Aorta (tissue), 5 donors: Measurements from ENCODE around the gene CHSY1. TPM values are rescaled to one million over a fixed set of nuclear protein-coding genes. Genes with fewer than 3 reads are reported as not detected.

Experiments used
- ATAC-seq: fragments of 200-7000 bp; cut with Tn5 transposase; one replicate; pipeline ENCODE4 v1.9.1; 2022; ENCODE audit warnings: moderate library complexity; ENCODE audit not compliant: low FRiP score
- DNase-seq, 2 donors: peaks; one replicate each; pipeline ENCODE4 v3.0.0-alpha.2; 2020
- H3K27ac ChIP-seq, 2 donors: one replicate each; pipeline ENCODE4 v1.5.1; 2013; ENCODE audit warnings: low read length in 2 of 2, mild to moderate bottlenecking in 2 of 2, moderate library complexity in 2 of 2, control low read depth in 1 of 2, inconsistent platforms in 1 of 2, low read depth in 1 of 2
- H3K27me3 ChIP-seq, 2 donors: one replicate each; pipeline ENCODE4 v1.6.1; 2013; ENCODE audit warnings: control low read depth in 1 of 2, low read length in 1 of 2, mild to moderate bottlenecking in 1 of 2, moderate library complexity in 1 of 2; ENCODE audit not compliant: insufficient read depth in 2 of 2, control insufficient read depth in 1 of 2
- H3K36me3 ChIP-seq, 2 donors: one replicate each; pipeline ENCODE4 v1.6.1; 2013; ENCODE audit warnings: control low read depth in 1 of 2, low read length in 1 of 2, mild to moderate bottlenecking in 1 of 2; ENCODE audit not compliant: insufficient read depth in 2 of 2, control insufficient read depth in 1 of 2
- H3K4me1 ChIP-seq, 2 donors: one replicate each; pipeline ENCODE4 v1.6.1; 2013; ENCODE audit warnings: low read length in 2 of 2, control low read depth in 1 of 2, mild to moderate bottlenecking in 1 of 2, moderate library complexity in 1 of 2; ENCODE audit not compliant: insufficient read depth in 2 of 2, control insufficient read depth in 1 of 2
- H3K4me3 ChIP-seq, 2 donors: one replicate each; pipeline ENCODE4 v1.5.1; 2013; ENCODE audit warnings: low read length in 2 of 2, control low read depth in 1 of 2, mild to moderate bottlenecking in 1 of 2
- H3K9me3 ChIP-seq: one replicate; pipeline ENCODE4 v1.6.1; 2013; ENCODE audit warnings: mild to moderate bottlenecking, low read length; ENCODE audit not compliant: control insufficient read depth
- WGBS, 2 donors: extraction: QIAGEN DNeasy Blood & Tissue Kit; methylation state at CpG; one replicate each; pipeline ENCODE4 v1.1.7; 2013; 5-methylcytosine and 5-hydroxymethylcytosine counted together
- intact Hi-C, 2 donors: fragments of 100-400 bp; cut with DNase I; formaldehyde crosslinking; loops; one replicate each; pipeline versions ENCODE4 v1.14.2 to v1.15.0; 2022
- polyA plus RNA-seq, 2 donors: library from polyadenylated mRNA; stranded (reverse); fragments of 200-250 nt; gene quantifications; one replicate each; pipeline ENCODE4 v1.2.3, GENCODE V29; 2013
- total RNA-seq, 2 donors: library from RNA; stranded (reverse); fragmentation: NEBNext Ultra II Directional; extraction: Animal tissue kit (Norgen Biotek cat#: 25700); gene quantifications; one replicate each; pipeline ENCODE4 v1.2.1, GENCODE V29; 2021
- donor health status: healthy with polysubstance abuse.
- donor health status: Bipolar disorder and iron deficiency.
- donor health status: DM: no; HTN: no; CAD: no.
- donor health status: DM: no; HTN: no; CAD: no.
- donor health status: DM: yes; HTN: yes; CAD: no.

The CHSY1 gene
- total and polyA plus RNA-seq, 4 donors, result 10.8 to 78.4 (median 49.8) TPM

DNA sequence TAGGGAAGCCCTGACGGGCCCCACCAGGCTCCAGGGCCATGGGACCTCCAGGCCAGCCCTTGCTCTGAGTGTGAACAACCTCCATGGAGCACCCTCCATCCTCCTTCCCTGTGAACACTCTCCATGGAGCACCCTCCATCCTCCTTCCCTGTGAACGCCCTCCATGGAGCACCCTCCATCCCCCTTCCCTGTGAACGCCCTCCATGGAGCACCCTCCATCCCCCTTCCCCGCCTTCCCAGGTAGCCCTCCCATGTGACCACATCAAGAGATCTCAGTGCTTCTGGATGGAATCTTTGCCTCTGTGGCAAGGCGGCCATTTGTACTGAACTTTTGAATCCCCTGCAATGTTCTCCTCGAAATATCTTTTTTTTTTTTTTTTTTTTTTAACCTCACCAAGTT, 66.5 kb downstream of the CHSY1 start:
- 93 to 96% methylated on average over 6 of the region's 6 CpGs for WGBS, 2 donors
- no peaks in the 10 kb centered on the region for H3K9me3 ChIP-seq
- H3K36me3 ChIP-seq, result no peaks in the 10 kb centered on the region
- no peak for ATAC-seq
- no peak for DNase-seq
- no peaks in the 10 kb centered on the region for H3K4me1 ChIP-seq
- no peaks in the 10 kb centered on the region for H3K27me3 ChIP-seq
- intact Hi-C loops, result no loop called here
- no peak overlapping the region for H3K27ac ChIP-seq
- H3K4me3 ChIP-seq, result no peak overlapping the region

DNA sequence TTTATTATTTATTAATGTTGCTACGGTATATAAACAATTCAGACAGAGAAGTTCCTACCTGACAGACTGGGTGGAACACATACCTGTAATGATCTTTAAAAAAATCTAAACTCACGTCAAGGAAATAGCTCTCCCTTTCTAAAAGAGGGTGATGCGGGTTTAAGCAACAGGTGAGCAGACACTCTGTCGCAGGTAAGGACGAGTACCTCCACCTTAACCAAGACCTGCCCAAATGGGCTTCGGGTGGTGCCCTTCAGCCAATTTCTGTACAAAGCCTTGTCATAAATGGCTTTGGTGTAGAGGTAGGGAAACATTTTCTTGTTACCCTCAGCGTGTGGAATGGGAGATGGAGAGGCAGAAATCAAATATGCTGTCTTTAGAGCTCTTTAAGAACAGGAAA, 67.0 kb downstream of the CHSY1 start:
- Histone ChIP-seq H3K4me3 (no peak overlapping the region), H3K36me3 (no peaks in the 10 kb centered on the region), H3K9me3 (no peaks in the 10 kb centered on the region), H3K4me1 (no peaks in the 10 kb centered on the region), H3K27me3 (no peaks in the 10 kb centered on the region), H3K27ac (no peak overlapping the region)
- WGBS, 2 donors, result 93 to 95% methylated on average over 7 of the region's 7 CpGs
- ATAC-seq (no peak), DNase-seq (no peak)
- intact Hi-C loops, result no loop called here

DNA sequence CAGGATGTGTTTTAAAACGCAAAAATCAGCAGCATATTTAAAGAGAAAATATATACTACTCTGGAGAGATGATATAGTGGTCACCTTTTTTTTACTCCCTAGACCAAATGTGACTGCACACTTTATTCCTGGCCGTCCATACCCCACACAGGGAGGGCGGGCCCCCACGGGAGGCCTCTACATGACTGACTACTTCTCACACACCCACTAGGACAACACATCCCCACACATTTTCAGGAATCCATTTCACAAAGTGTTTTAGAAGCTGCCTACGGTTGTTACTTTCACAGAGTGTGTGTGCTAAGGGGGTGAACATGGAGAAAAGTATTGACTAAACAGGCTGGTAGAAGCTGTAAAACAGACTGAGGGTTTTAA, 67.9 kb downstream of the CHSY1 start:
- intact Hi-C loops, result no loop called here
- DNase-seq (no peak), ATAC-seq (no peak)
- 62 to 75% methylated on average over 5 of the region's 5 CpGs for WGBS, 2 donors
- Histone ChIP-seq H3K36me3 (no peaks in the 10 kb centered on the region), H3K4me1 (no peaks in the 10 kb centered on the region), H3K27ac (no peak overlapping the region), H3K4me3 (no peak overlapping the region), H3K27me3 (no peaks in the 10 kb centered on the region), H3K9me3 (no peaks in the 10 kb centered on the region)

DNA sequence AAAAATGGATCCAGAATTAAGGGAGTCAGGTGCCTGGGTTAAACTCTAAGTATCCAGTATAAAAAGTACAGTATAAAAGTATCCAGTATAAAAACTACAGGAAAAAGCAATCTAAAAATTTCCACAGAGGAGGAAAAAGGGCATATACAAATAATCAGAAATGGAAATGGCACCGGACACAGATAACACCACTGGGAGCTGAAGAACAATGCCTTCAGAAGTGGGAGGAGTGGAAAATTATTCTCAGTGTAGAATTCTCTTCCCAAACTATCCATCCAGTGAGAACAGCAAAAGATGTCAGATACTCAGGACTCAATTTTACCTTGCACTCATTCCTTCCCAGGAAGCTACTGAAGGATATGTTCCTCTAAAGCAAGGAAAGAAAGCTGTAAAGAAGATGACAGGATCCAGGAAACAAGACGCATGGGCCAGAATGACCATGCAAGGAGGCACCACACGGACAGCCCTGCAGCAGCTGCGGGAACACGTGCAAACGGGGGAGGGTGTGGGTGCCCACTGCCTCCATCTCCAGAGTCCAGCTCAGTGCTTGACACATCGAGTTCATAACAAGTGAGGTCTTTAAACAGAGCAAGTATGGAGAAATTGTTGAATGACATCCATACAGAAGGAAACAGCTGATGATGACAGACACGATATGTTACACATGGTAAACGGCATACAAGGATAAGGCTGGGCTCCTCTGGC, 68.5 kb downstream of the CHSY1 start:
- H3K4me1 ChIP-seq, result no peaks in the 10 kb centered on the region
- DNase-seq (no peak), ATAC-seq (no peak)
- no peaks in the 10 kb centered on the region for H3K27me3 ChIP-seq
- no peaks in the 10 kb centered on the region for H3K9me3 ChIP-seq
- intact Hi-C loops, result no loop called here
- WGBS, 2 donors, result 63 to 68% methylated on average over 9 of the region's 9 CpGs
- no peak overlapping the region for H3K27ac ChIP-seq
- no peak overlapping the region for H3K4me3 ChIP-seq
- no peaks in the 10 kb centered on the region for H3K36me3 ChIP-seq

DNA sequence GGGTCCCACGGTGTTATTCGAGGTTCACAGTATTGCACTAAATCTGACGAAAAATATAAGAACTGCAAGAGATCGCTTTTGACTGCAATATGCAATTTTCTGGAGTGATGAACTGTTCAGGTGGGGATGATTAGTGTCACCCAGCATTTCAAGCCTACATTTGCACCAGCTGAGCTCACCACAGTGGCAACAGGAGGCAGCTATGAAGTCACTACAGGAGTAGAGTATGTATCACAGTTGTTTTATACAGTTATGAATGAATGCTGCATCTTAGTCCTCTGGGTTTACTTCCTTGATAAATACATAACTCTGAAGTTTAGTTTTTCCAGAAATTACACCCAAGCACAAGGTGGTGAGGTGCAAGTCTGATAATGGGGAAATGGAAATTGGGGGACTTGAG, 69.6 kb downstream of the CHSY1 start:
- H3K27me3 ChIP-seq, result no peaks in the 10 kb centered on the region
- WGBS, 2 donors, result 72 to 88% methylated on average over 4 of the region's 4 CpGs
- no peak for DNase-seq
- no peak overlapping the region for H3K4me3 ChIP-seq
- H3K9me3 ChIP-seq, result no peaks in the 10 kb centered on the region
- intact Hi-C loops, result no loop called here
- ATAC-seq, result no peak
- no peaks in the 10 kb centered on the region for H3K36me3 ChIP-seq
- no peaks in the 10 kb centered on the region for H3K4me1 ChIP-seq
- no peak overlapping the region for H3K27ac ChIP-seq

GRCh38 chr15:101181349-101181748, 70.5 kb downstream of the CHSY1 start:
- no peaks in the 10 kb centered on the region for H3K36me3 ChIP-seq
- intact Hi-C loops, result no loop called here
- no peaks in the 10 kb centered on the region for H3K4me1 ChIP-seq
- DNase-seq (no peak), ATAC-seq (no peak)
- no peaks in the 10 kb centered on the region for H3K9me3 ChIP-seq
- H3K27me3 ChIP-seq, result no peaks in the 10 kb centered on the region
- 93 to 96% methylated on average over 4 of the region's 4 CpGs for WGBS, 2 donors
- H3K4me3 ChIP-seq, result no peak overlapping the region
- no peak overlapping the region for H3K27ac ChIP-seq

DNA sequence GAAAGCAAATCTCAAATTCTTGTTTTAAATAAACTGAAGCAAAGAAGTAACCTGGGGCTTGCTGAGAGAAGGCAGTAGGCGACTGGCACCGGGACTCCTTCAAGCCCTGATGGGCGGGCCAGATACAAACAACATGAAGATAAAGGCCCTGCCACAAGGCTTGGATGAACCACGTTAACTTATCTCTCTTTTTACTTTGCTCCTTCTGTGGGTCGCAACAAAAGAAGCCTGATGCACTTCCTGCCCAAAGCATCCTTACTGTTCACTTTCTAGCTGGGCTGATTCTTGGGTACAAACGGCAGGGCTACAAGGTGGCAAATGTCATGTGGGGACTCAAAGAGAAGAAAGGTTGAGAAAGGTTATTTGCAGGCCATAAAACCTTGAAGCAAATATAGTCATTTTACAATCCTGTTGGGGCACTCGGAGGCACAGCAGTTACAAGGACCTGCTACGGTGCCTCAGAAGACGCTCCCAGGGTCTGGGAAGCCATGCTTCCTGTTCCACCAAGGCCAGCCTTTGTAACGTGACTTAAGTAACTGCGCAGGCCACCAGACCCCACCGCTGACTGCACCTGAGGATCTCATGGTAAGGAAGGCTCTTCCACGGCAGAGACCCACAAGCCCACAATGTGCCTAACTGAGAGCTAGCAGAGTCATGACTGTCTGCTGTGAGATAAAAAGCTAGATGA, 71.1 kb downstream of the CHSY1 start:
- Histone ChIP-seq H3K4me3 (no peak overlapping the region), H3K27ac (peak overlapping the region; percentile 22 to 49), H3K9me3 (no peaks in the 10 kb centered on the region), H3K4me1 (no peaks in the 10 kb centered on the region), H3K27me3 (no peaks in the 10 kb centered on the region), H3K36me3 (no peaks in the 10 kb centered on the region)
- 85 to 89% methylated on average over 13 of the region's 13 CpGs for WGBS, 2 donors
- ATAC-seq (no peak), DNase-seq (no peak)
- intact Hi-C loops, result no loop called here

DNA sequence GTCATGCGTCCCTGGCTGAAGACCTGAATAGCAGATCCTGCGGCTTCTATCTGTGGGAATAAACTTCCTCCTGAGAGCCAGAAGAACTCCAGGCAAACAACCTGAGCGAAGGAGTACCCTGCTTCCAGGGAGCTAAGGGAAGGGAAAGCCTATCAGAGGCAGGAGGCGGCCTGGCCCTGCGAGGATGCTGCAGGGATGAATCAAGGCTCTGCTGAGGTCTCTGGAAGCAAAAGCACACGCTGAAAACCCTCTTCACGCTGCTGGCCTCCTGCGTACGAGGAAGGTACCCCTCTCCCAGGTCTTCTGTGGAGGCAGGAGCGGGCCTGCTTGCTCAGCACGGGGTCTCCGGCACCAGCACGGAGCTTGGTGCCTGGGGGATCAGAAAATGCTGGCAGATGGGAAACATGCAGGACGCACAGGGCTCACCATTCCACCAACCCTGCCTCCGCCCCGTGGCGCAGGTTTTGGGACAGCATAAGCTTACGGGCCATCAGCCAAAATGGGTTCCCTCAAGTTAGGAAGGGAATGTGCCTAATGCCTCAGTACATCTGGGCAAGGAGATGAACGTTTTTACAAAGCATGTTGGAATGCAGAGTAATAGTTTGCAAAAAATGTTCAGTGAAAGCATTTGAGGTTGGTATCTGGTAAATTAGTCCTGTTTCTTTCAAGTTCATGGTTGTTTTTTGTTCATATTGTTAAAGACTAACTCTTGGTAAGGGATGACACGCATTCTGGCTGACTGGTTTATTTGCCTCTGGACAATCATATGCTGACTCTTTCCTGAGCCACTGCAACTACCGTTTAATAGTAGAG, 72.3 kb downstream of the CHSY1 start:
- no peaks in the 10 kb centered on the region for H3K4me1 ChIP-seq
- WGBS, 2 donors, result 14 to 22% methylated on average over 21 of the region's 21 CpGs
- no peaks in the 10 kb centered on the region for H3K9me3 ChIP-seq
- no peaks in the 10 kb centered on the region for H3K36me3 ChIP-seq
- DNase-seq, result peak in 1 of 2 donors; percentile 69
- H3K27me3 ChIP-seq, result no peaks in the 10 kb centered on the region
- peak; percentile 14 for ATAC-seq
- H3K27ac ChIP-seq, result peak overlapping the region; percentile 49 to 84
- intact Hi-C loops, result no loop called here
- H3K4me3 ChIP-seq, result no peak overlapping the region
